NCI-H2029 (cell line): ENCODE data around the gene ARHGAP26.

ENCODE experiments used
- DNase-seq: peaks from one replicate; lab custom pipeline; 2025; lab: John Stamatoyannopoulos, UW

Gene ARHGAP26

GRCh38 chr5:142828797-142829535, 58.8 kb downstream of the ARHGAP26 start:
- DNase-seq, result no peak

GRCh38 chr5:142829801-142830220, 59.6 kb downstream of the ARHGAP26 start:
- DNase-seq, result no peak

GRCh38 chr5:142830241-142831008, 60.2 kb downstream of the ARHGAP26 start:
- DNase-seq, result peak; percentile 42

- DNase-seq, result no peak
Observed at GRCh38 chr5:142831009-142831383, 60.8 kb downstream of the ARHGAP26 start.

GRCh38 chr5:142832263-142832662, 62.1 kb downstream of the ARHGAP26 start:
- no peak for DNase-seq

GRCh38 chr5:142833517-142834449, 63.6 kb downstream of the ARHGAP26 start:
- DNase-seq, result no peak

- no peak for DNase-seq
Observed at GRCh38 chr5:142834504-142834903, 64.3 kb downstream of the ARHGAP26 start.

- no peak for DNase-seq
Observed at GRCh38 chr5:142835540-142835939, 65.4 kb downstream of the ARHGAP26 start.

- DNase-seq, result no peak
Observed at GRCh38 chr5:142836048-142836447, 65.9 kb downstream of the ARHGAP26 start.

GRCh38 chr5:142837081-142837725, 67.0 kb downstream of the ARHGAP26 start:
- no peak for DNase-seq

- no peak for DNase-seq
Observed at GRCh38 chr5:142838845-142839244, 68.7 kb downstream of the ARHGAP26 start.

GRCh38 chr5:142839711-142840346, 69.7 kb downstream of the ARHGAP26 start:
- no peak for DNase-seq

- DNase-seq, result no peak
Observed at GRCh38 chr5:142840575-142840974, 70.4 kb downstream of the ARHGAP26 start.

- DNase-seq, result no peak
Observed at GRCh38 chr5:142841511-142842265, 71.5 kb downstream of the ARHGAP26 start.

- no peak for DNase-seq
Observed at GRCh38 chr5:142842994-142843905, 73.1 kb downstream of the ARHGAP26 start.

- DNase-seq, result no peak
Observed at GRCh38 chr5:142844866-142845265, 74.7 kb downstream of the ARHGAP26 start.

- peak; percentile 19 for DNase-seq
Observed at GRCh38 chr5:142845402-142845921, 75.3 kb downstream of the ARHGAP26 start.

GRCh38 chr5:142845954-142846398, 75.8 kb downstream of the ARHGAP26 start:
- DNase-seq, result no peak

GRCh38 chr5:142846406-142846805, 76.2 kb downstream of the ARHGAP26 start:
- no peak for DNase-seq
